ES-I3 (cell line): ENCODE data around the gene GRK1.

Experiments used
- H3K36me3 ChIP-seq: 2 replicates; pipeline ENCODE4 v1.6.1; 2013; ENCODE audit warnings: mild to moderate bottlenecking, low read length, control low read depth, moderate library complexity; ENCODE audit not compliant: insufficient read depth
- H3K4me1 ChIP-seq: 2 replicates; pipeline ENCODE4 v1.6.1; 2013; ENCODE audit warnings: mild to moderate bottlenecking, control low read depth, low read length; ENCODE audit not compliant: insufficient read depth
- H3K9ac ChIP-seq: 2 replicates; pipeline ENCODE4 v1.6.1; 2013; ENCODE audit warnings: low read depth, mild to moderate bottlenecking, low read length, moderate library complexity
- H3K9me3 ChIP-seq: 2 replicates; pipeline ENCODE4 v1.6.1; 2013; ENCODE audit warnings: mild to moderate bottlenecking, low read length, moderate library complexity; ENCODE audit not compliant: control insufficient read depth, insufficient read depth

Gene GRK1

DNA sequence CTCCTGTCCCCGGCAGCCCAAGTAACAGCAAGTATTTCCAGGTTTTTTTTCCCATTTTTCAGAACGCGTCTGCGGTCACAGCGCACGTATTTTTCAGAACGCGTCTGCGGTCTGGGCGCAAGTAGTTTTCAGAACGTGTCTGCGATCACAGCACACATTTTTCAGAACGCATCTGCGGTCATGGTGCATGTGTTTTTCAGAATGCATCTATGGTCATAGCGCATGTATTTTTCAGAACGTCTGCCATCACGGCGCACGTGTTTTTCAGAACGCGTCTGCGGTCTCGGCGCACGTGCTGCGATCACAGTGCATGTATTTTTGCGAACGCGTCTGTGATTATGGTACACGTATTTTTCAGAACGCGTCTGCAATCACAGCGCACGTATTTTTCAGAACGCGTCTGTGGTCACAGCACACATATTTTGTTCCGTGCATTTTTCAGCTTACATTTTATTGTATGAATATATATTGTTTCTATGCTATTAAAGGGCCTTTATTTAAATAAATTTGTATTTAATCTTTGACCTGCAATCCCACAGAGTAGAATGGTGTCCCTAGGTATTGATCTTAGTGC lies 28.8 kb upstream of the GRK1 start:
- peaks cover 37% of the 10 kb centered on the region for H3K36me3 ChIP-seq
- H3K4me1 ChIP-seq, result no peaks in the 10 kb centered on the region

DNA sequence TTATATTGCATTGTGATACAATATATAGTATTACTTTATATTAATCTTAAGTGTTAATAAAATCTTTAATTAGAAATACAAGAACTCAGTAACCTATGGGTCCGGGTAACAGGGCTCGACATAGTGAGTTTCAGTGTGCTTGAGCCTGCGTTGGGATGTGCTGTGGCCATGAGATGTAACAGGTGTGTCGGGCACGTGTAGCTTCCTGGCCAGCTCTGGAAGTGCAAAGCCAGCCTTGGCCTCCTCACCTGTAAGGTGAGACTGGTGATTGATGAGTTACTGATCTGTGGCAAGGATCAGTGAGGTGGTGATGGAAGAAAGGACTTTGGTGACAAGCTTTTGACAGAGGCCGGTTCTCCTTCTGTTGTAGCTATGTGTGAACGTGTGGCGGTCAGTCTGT lies 28.2 kb upstream of the GRK1 start:
- Histone ChIP-seq H3K9me3 (peaks cover 18% of the 10 kb centered on the region), H3K36me3 (peaks cover 37% of the 10 kb centered on the region), H3K4me1 (no peaks in the 10 kb centered on the region), H3K9ac (no peak overlapping the region)

More for the DNA sequence above, 28.8 kb upstream of the GRK1 start:
- peaks cover 18% of the 10 kb centered on the region for H3K9me3 ChIP-seq
- no peak overlapping the region for H3K9ac ChIP-seq

DNA sequence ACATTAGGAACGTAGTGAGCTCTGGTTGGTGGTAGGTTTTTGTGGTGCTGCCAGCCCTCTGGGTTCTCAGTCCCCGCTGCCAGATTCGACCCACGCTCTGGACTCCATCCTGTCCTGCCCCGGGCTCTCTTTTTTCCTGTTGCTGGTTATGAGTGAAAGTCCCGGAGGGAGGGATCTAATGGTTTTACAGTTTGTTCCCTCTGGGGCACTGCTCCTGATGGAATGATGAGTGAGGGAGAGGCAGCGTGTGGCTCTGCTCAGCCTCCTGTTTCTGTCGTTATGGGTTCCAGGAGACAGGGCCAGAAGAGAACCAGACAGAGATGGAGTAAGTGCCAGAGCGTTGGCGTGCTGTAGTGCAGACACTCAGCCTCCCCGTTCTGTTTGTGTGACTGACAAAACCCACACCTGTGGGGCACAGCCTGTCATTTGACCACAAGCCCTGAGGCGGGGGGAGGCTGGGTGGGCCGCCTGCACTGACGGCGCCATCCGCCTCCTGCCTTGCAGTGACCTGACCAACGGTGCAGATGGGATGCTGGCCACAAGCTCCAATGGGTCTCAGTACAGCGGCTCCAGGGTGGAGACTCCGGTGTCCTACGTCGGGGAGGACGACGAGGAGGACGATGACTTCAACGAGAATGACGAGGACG lies 27.3 kb upstream of the GRK1 start:
- H3K4me1 ChIP-seq, result no peaks in the 10 kb centered on the region
- peaks cover 18% of the 10 kb centered on the region for H3K9me3 ChIP-seq
- H3K9ac ChIP-seq, result no peak overlapping the region
- peaks cover 29% of the 10 kb centered on the region for H3K36me3 ChIP-seq

- Histone ChIP-seq H3K9ac (no peak overlapping the region), H3K9me3 (peaks cover 21% of the 10 kb centered on the region), H3K4me1 (no peaks in the 10 kb centered on the region), H3K36me3 (peaks cover 29% of the 10 kb centered on the region)
Measured at GRCh38 chr13:113641426-113641825, 25.6 kb upstream of the GRK1 start.

- H3K4me1 ChIP-seq, result no peaks in the 10 kb centered on the region
Measured at GRCh38 chr13:113642563-113642962, 24.5 kb upstream of the GRK1 start.

DNA sequence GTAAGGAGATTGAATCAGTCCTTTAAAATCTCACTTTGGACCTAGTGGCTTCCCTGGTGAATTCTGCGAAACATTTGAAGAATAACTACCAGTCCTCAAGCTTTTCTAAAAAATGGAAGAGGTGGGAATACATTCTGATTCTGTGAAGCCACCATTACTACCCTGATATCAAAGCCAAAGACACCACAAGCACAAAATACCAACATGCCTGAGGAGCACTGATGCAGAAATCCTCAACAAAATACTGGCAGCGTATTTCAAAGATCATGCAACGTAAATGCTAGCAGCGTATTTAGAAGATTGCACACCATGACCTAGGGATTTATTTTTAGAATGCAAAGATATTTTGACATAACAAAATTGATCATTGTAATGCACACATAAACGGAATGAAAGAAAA lies 23.4 kb upstream of the GRK1 start:
- H3K4me1 ChIP-seq, result no peaks in the 10 kb centered on the region
- peaks cover 14% of the 10 kb centered on the region for H3K36me3 ChIP-seq
- peaks cover 17% of the 10 kb centered on the region for H3K9me3 ChIP-seq
- no peak overlapping the region for H3K9ac ChIP-seq

More at GRCh38 chr13:113642563-113642962, 24.5 kb upstream of the GRK1 start:
- Histone ChIP-seq H3K36me3 (peaks cover 21% of the 10 kb centered on the region), H3K9me3 (peaks cover 20% of the 10 kb centered on the region), H3K9ac (no peak overlapping the region)

GRCh38 chr13:113644800-113645199 lies 22.2 kb upstream of the GRK1 start:
- Histone ChIP-seq H3K9me3 (peaks cover 10% of the 10 kb centered on the region), H3K9ac (no peak overlapping the region), H3K4me1 (no peaks in the 10 kb centered on the region), H3K36me3 (peaks cover 14% of the 10 kb centered on the region)

DNA sequence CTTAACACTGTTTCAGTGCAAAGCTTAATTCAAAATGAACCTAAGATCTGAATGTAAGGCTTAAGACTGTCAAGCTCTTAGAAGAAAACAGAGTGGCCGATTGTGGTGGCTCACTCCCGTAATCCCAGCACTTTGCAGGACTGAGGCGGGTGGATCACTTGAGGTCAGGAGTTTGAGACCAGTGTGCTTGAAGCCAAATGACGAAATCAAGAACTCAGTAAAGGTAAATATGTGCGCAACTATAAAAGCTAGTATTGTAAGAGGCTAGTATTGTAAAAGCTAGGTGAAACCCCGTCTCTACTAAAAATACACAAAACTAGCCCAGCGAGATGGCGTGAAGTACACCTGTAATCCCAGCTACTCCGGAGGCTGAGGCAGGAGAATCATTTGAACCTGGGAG lies 21.7 kb upstream of the GRK1 start:
- peaks cover 11% of the 10 kb centered on the region for H3K36me3 ChIP-seq
- H3K4me1 ChIP-seq, result no peaks in the 10 kb centered on the region
- no peak overlapping the region for H3K9ac ChIP-seq
- H3K9me3 ChIP-seq, result peaks cover 8% of the 10 kb centered on the region

DNA sequence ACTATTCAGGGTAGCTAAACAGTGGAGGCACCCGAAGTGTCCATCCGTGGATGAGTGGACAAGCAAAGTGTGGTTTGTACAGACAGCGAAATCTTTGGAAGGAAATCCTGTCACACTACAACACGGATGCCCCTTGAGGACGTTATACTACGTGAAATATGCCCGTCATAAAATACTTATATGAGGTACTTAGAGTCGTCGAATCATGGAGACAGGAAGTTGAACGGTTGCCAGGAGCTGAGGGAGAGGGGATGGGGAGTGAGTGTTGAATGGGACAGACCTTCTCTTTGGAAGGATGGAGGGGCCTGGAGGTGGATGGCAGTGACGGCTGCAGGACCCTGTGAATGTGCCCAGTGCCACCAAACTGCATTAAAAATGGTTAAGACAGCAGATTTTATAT lies 20.6 kb upstream of the GRK1 start:
- peaks cover 6% of the 10 kb centered on the region; the same call in 1 of the 2 replicates for H3K36me3 ChIP-seq
- no peaks in the 10 kb centered on the region for H3K4me1 ChIP-seq
- no peak overlapping the region for H3K9ac ChIP-seq
- peaks cover 8% of the 10 kb centered on the region; the same call in 1 of the 2 replicates for H3K9me3 ChIP-seq

GRCh38 chr13:113646921-113647340 lies 20.1 kb upstream of the GRK1 start:
- Histone ChIP-seq H3K4me1 (no peaks in the 10 kb centered on the region), H3K9ac (no peak overlapping the region), H3K9me3 (peaks cover 5% of the 10 kb centered on the region; the same call in 1 of the 2 replicates), H3K36me3 (peaks cover 3% of the 10 kb centered on the region; the same call in 1 of the 2 replicates)

GRCh38 chr13:113647351-113648215 lies 19.4 kb upstream of the GRK1 start:
- Histone ChIP-seq H3K36me3 (no peaks in the 10 kb centered on the region), H3K9ac (no peak overlapping the region), H3K9me3 (0 out of 2 replicates have a peak, but pooled peaks cover 2% of the 10 kb centered on the region), H3K4me1 (no peaks in the 10 kb centered on the region)

DNA sequence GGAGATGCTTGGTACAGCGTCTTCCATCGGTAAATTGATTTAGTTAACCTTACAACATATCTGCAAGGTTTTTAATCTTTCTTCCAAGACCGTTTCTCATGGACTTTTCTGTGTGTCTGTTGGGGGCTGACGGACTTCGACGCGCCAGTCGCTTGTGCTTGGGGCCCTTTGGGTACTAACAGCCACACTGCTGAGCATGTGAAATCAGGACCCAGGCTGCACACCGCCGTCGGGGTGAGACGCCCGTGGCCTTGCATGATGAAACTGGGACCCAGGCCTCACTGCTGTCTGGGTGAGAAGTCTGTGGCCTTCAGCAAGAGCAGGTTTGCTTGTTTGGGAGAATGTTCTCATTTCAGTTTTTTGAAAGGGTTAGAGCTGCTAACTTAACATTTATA lies 18.8 kb upstream of the GRK1 start:
- no peaks in the 10 kb centered on the region for H3K4me1 ChIP-seq
- no peak overlapping the region for H3K9ac ChIP-seq
- no peaks in the 10 kb centered on the region for H3K36me3 ChIP-seq
- H3K9me3 ChIP-seq, result 0 out of 2 replicates have a peak, but pooled peaks cover 2% of the 10 kb centered on the region

DNA sequence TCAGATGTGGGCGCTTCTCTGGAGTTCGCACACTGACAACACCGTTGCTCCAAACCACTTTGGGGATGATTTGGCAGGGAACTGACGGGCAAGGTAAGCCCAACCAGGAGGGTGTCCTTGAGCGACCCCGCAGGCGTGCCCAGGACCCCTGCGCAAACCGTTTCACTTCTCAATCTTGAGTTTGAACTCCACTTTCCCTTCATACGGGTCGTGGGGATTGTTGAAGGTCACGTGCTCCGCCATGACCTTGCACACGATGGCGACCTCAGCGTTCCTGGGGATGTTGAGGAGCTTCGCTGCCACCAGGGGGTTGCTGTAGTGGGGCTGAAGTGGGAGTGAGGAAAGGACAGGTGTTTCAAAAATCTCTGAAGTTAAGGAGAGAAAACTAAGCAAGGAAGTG lies 17.8 kb upstream of the GRK1 start:
- 0 out of 2 replicates have a peak, but pooled peaks cover 2% of the 10 kb centered on the region for H3K9me3 ChIP-seq
- no peaks in the 10 kb centered on the region for H3K36me3 ChIP-seq
- H3K4me1 ChIP-seq, result no peaks in the 10 kb centered on the region; the same call in 1 of the 2 replicates
- H3K9ac ChIP-seq, result no peak overlapping the region

DNA sequence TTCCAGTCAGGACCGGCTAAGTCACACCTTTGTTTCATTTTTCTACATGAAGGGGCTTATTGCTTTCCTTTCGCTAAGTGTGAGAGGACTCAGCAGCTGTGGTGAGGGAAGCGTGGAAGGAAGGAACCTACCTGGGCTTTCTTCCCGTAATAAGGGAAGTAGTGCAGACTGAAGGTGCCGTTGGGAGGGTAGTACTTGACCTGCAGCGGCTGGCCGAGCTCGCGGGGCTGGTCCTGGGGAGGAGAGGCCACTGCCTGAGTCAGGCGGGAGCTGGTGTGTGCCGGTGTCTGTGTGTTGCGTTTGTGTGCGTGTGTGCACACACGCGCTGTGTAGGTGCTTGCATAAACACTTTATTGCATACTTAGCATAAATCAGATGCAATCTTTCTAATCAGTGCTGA lies 16.7 kb upstream of the GRK1 start:
- H3K9ac ChIP-seq, result no peak overlapping the region
- no peaks in the 10 kb centered on the region; the same call in 1 of the 2 replicates for H3K4me1 ChIP-seq
- H3K9me3 ChIP-seq, result 0 out of 2 replicates have a peak, but pooled peaks cover 2% of the 10 kb centered on the region
- H3K36me3 ChIP-seq, result no peaks in the 10 kb centered on the region
